ENCODE measurements around the gene MAP2.

MAP2 gene

GRCh38 chr2:209671020-209671680 lies 247.3 kb downstream of the MAP2 start:
- TF ChIP-seq CTCF (IDR thresholded peaks at IDR 0.05; ENCODE audit: insufficient read depth, low read depth, low read length, missing control alignments): no peak
- DNase-seq (ENCODE audit: low read depth): no peak
- no peak overlapping the region for H3K4me3 ChIP-seq (ENCODE audit: low read depth, low read length)

- no peak overlapping the region for H3K4me3 ChIP-seq (ENCODE audit: low read depth, low read length)
- TF ChIP-seq CTCF (IDR thresholded peaks at IDR 0.05; ENCODE audit: insufficient read depth, low read depth, low read length, missing control alignments): no peak
- DNase-seq (ENCODE audit: low read depth): no peak
Observed at GRCh38 chr2:209673811-209674210, 250.0 kb downstream of the MAP2 start.

- no peak for DNase-seq (ENCODE audit: low read depth)
- H3K4me3 ChIP-seq (ENCODE audit: low read depth, low read length): no peak overlapping the region
- TF ChIP-seq CTCF (IDR thresholded peaks at IDR 0.05; ENCODE audit: insufficient read depth, low read depth, low read length, missing control alignments): no peak
Observed at GRCh38 chr2:209680596-209680995, 256.7 kb downstream of the MAP2 start.

GRCh38 chr2:209681201-209681735 lies 257.4 kb downstream of the MAP2 start:
- DNase-seq (ENCODE audit: low read depth): no peak
- no peak for TF ChIP-seq CTCF (IDR thresholded peaks at IDR 0.05; ENCODE audit: insufficient read depth, low read depth, low read length, missing control alignments)
- H3K4me3 ChIP-seq (ENCODE audit: low read depth, low read length): no peak overlapping the region

GRCh38 chr2:209682646-209683045 lies 258.8 kb downstream of the MAP2 start:
- no peak for DNase-seq (ENCODE audit: low read depth)
- H3K4me3 ChIP-seq (ENCODE audit: low read depth, low read length): no peak overlapping the region
- TF ChIP-seq CTCF (IDR thresholded peaks at IDR 0.05; ENCODE audit: insufficient read depth, low read depth, low read length, missing control alignments): no peak

- no peak for DNase-seq (ENCODE audit: low read depth)
- no peak for TF ChIP-seq CTCF (IDR thresholded peaks at IDR 0.05; ENCODE audit: insufficient read depth, low read depth, low read length, missing control alignments)
- H3K4me3 ChIP-seq (ENCODE audit: low read depth, low read length): no peak overlapping the region
Observed at GRCh38 chr2:209685340-209685739, 261.5 kb downstream of the MAP2 start.

- DNase-seq (ENCODE audit: low read depth): no peak
- TF ChIP-seq CTCF (IDR thresholded peaks at IDR 0.05; ENCODE audit: insufficient read depth, low read depth, low read length, missing control alignments): no peak
Observed at GRCh38 chr2:209685963-209686362, 262.1 kb downstream of the MAP2 start.

More at GRCh38 chr2:209685963-209686362, 262.1 kb downstream of the MAP2 start:
- no peak overlapping the region for H3K4me3 ChIP-seq (ENCODE audit: low read depth, low read length)
